Progenitor cell of endocrine pancreas (in vitro differentiated cells): ENCODE results near the gene PRXL2B. TPM values are rescaled to one million over a fixed set of nuclear protein-coding genes. Genes with fewer than 3 reads are reported as not detected.

ENCODE experiments used
- DNase-seq: peaks from one replicate; pipeline ENCODE4 v3.0.0; 2021; ENCODE audit warnings: low spot score; ENCODE audit not compliant: unreplicated experiment
- H3K27ac Mint-ChIP-seq: 2 replicates; pipeline ENCODE4 v1.8.0; 2021; ENCODE audit warnings: mild to moderate bottlenecking, moderate library complexity, mixed read lengths
- H3K27me3 Mint-ChIP-seq: 2 replicates; pipeline ENCODE4 v1.8.0; 2021; ENCODE audit warnings: mixed read lengths
- H3K36me3 Mint-ChIP-seq: 2 replicates; pipeline ENCODE4 v1.8.0; 2022; ENCODE audit warnings: mixed read lengths; ENCODE audit not compliant: insufficient read depth
- H3K4me1 Mint-ChIP-seq: 2 replicates; pipeline ENCODE4 v1.8.0; 2021; ENCODE audit warnings: low read depth, mixed read lengths
- H3K4me3 Mint-ChIP-seq: 2 replicates; pipeline ENCODE4 v1.8.0; 2021; ENCODE audit warnings: low read depth, mild to moderate bottlenecking, moderate library complexity, mixed read lengths
- H3K9me3 Mint-ChIP-seq: 2 replicates; pipeline ENCODE4 v1.8.0; 2021; ENCODE audit warnings: low read depth, mixed read lengths
- CTCF ChIP-seq: fragments of 200-600 bp; sonication (generic); IDR thresholded peaks from one replicate; pipeline ENCODE4 v1.5.0; 2021; ENCODE audit warnings: antibody characterized with exemption, mild to moderate bottlenecking; ENCODE audit not compliant: unreplicated experiment
- total RNA-seq: library from RNA; stranded (reverse); gene quantifications from 2 replicates; pipeline ENCODE4 v1.2.1, GENCODE V29; 2021

Gene PRXL2B
- total RNA-seq, 1 donor from 2014 or later, result 36.4 TPM

GRCh38 chr1:2632051-2632430 is 45.5 kb downstream of the PRXL2B start:
- H3K27ac Mint-ChIP-seq, result no peak overlapping the region
- no peak for DNase-seq
- peaks cover 4% of the 10 kb centered on the region for H3K9me3 Mint-ChIP-seq
- TF ChIP-seq CTCF, result no peak
- peaks cover 2% of the 10 kb centered on the region for H3K4me1 Mint-ChIP-seq
- no peak overlapping the region for H3K4me3 Mint-ChIP-seq
- no peaks in the 10 kb centered on the region for H3K36me3 Mint-ChIP-seq
- H3K27me3 Mint-ChIP-seq, result peaks cover 49% of the 10 kb centered on the region

GRCh38 chr1:2632561-2633361 is 46.2 kb downstream of the PRXL2B start, which contains the start of gene MMEL1:
TSS of gene MMEL1 (minus strand) at chr1:2633016. CDS start at chr1:2629484, 3,532 bp downstream.
- peaks cover 49% of the 10 kb centered on the region for H3K27me3 Mint-ChIP-seq
- no peak within 1 kb of the TSS for H3K4me3 Mint-ChIP-seq
- H3K27ac Mint-ChIP-seq, result no peak within 1 kb of the TSS
- no peaks in the 10 kb centered on the region for H3K36me3 Mint-ChIP-seq
- DNase-seq, result no peak
- H3K9me3 Mint-ChIP-seq, result peaks cover 4% of the 10 kb centered on the region
- TF ChIP-seq CTCF, result no peak
- H3K4me1 Mint-ChIP-seq, result peaks cover 2% of the 10 kb centered on the region

GRCh38 chr1:2633366-2633935 is 46.9 kb downstream of the PRXL2B start:
- no peak overlapping the region for H3K27ac Mint-ChIP-seq
- peaks cover 50% of the 10 kb centered on the region for H3K27me3 Mint-ChIP-seq
- H3K36me3 Mint-ChIP-seq, result no peaks in the 10 kb centered on the region
- no peak overlapping the region for H3K4me3 Mint-ChIP-seq
- TF ChIP-seq CTCF, result no peak
- DNase-seq, result no peak
- H3K4me1 Mint-ChIP-seq, result peaks cover 2% of the 10 kb centered on the region
- peaks cover 4% of the 10 kb centered on the region for H3K9me3 Mint-ChIP-seq

- H3K27me3 Mint-ChIP-seq, result peaks cover 53% of the 10 kb centered on the region
- H3K4me1 Mint-ChIP-seq, result peaks cover 2% of the 10 kb centered on the region
- no peak overlapping the region for H3K4me3 Mint-ChIP-seq
- no peak for DNase-seq
- H3K9me3 Mint-ChIP-seq, result peaks cover 4% of the 10 kb centered on the region
- no peak for TF ChIP-seq CTCF
- H3K36me3 Mint-ChIP-seq, result no peaks in the 10 kb centered on the region
- no peak overlapping the region for H3K27ac Mint-ChIP-seq
Measured at GRCh38 chr1:2633936-2634491, 47.4 kb downstream of the PRXL2B start.

- TF ChIP-seq CTCF, result no peak
- Mint-ChIP-seq H3K4me1 (peaks cover 2% of the 10 kb centered on the region), H3K27me3 (peaks cover 43% of the 10 kb centered on the region), H3K27ac (no peak overlapping the region), H3K9me3 (peaks cover 4% of the 10 kb centered on the region), H3K36me3 (no peaks in the 10 kb centered on the region), H3K4me3 (no peak overlapping the region)
- DNase-seq, result no peak
Measured at GRCh38 chr1:2635361-2636010, 48.9 kb downstream of the PRXL2B start.
